SK-N-SH (cell line): ENCODE results near the gene BOD1. TPM values are rescaled to one million over a fixed set of nuclear protein-coding genes. Genes with fewer than 3 reads are reported as not detected.

ENCODE experiments used
- CTCF ChIA-PET: fragments of 300-600, 350-600 bp; formaldehyde crosslinking; extraction: SDS; loops from one replicate; lab custom pipeline; 2021; lab: Yijun Ruan, JAX
- POLR2A ChIA-PET: fragments of 350-600 bp; sonication (Branson Sonifier 250); formaldehyde crosslinking; extraction: SDS; loops from one replicate; lab custom pipeline; 2020; ENCODE audit warnings: antibody characterized with exemption, inconsistent platforms; lab: Yijun Ruan, JAX
- DNase-seq: peaks from one replicate; pipeline ENCODE4 v3.0.0; 2012
- H2AFZ ChIP-seq: fragments of 200-600 bp; sonication (generic); 2 replicates; pipeline ENCODE4 v1.8.1; 2016; ENCODE audit warnings: antibody characterized with exemption, mild to moderate bottlenecking, low read depth
- H3F3A ChIP-seq: fragments of 200-600 bp; sonication (generic); replicated peaks from 2 replicates; pipeline ENCODE3; 2016; ENCODE audit warnings: antibody characterized with exemption, mild to moderate bottlenecking; ENCODE audit not compliant: insufficient read depth
- H3K27ac ChIP-seq, 2 experiments: fragments of 200-500 bp in 1 of 2; fragments of 200-600 bp in 1 of 2; sonication (Bioruptor generic) in 1 of 2; sonication (generic), shearing (Covaris generic) in 1 of 2; 2 replicates each; pipeline versions ENCODE4 v1.5.1 to v1.6.1; 2014 to 2016; ENCODE audit warnings: low read depth in 2 of 2, inconsistent platforms in 1 of 2, low read length in 1 of 2, mild to moderate bottlenecking in 1 of 2, mixed read lengths in 1 of 2
- H3K27me3 ChIP-seq: fragments of 200-600 bp; sonication (generic), shearing (Covaris generic); 2 replicates; pipeline ENCODE4 v1.6.1; 2016; ENCODE audit warnings: mixed run types; ENCODE audit not compliant: insufficient read depth
- H3K36me3 ChIP-seq, 2 experiments: fragments of 200-500 bp in 1 of 2; fragments of 200-600 bp in 1 of 2; sonication (Bioruptor generic) in 1 of 2; sonication (generic) in 1 of 2; replicated peaks in 1 of 2; 2 replicates each; pipeline versions ENCODE3 to v1.5.1; 2014 to 2016; ENCODE audit warnings: low read length in 1 of 2, mild to moderate bottlenecking in 1 of 2; ENCODE audit not compliant: insufficient read depth in 2 of 2, control insufficient read depth in 1 of 2
- H3K4me1 ChIP-seq, 2 experiments: fragments of 200-500 bp in 1 of 2; fragments of 200-600 bp in 1 of 2; sonication (Bioruptor generic) in 1 of 2; sonication (generic), shearing (Covaris generic) in 1 of 2; 2 replicates each; pipeline versions ENCODE4 v1.5.1 to v1.6.1; 2014 to 2016; ENCODE audit warnings: low read depth in 1 of 2, low read length in 1 of 2, mixed run types in 1 of 2; ENCODE audit not compliant: insufficient read depth in 2 of 2, control insufficient read depth in 1 of 2
- H3K4me2 ChIP-seq: fragments of 200-600 bp; sonication (generic), shearing (Covaris generic); 2 replicates; pipeline ENCODE4 v1.6.1; 2017; ENCODE audit warnings: mixed run types
- H3K4me3 ChIP-seq, 2 experiments: fragments of 200-500 bp in 1 of 2; fragments of 200-600 bp in 1 of 2; sonication (Bioruptor generic) in 1 of 2; sonication (generic), shearing (Covaris generic) in 1 of 2; 2 replicates each; pipeline versions ENCODE4 v1.5.1 to v1.8.1; 2014 to 2016; ENCODE audit warnings: low read depth in 2 of 2, inconsistent platforms in 1 of 2, low read length in 1 of 2, mild to moderate bottlenecking in 1 of 2, mixed read lengths in 1 of 2, moderate library complexity in 1 of 2
- H3K79me2 ChIP-seq: fragments of 200-600 bp; sonication (generic); 2 replicates; pipeline ENCODE4 v1.8.1; 2017; ENCODE audit warnings: mild to moderate bottlenecking; ENCODE audit not compliant: insufficient read depth
- H3K9ac ChIP-seq: fragments of 200-600 bp; sonication (generic); 2 replicates; pipeline ENCODE4 v1.6.1; 2017; ENCODE audit warnings: mixed run types
- H3K9me2 ChIP-seq: fragments of 200-600 bp; sonication (generic); 2 replicates; pipeline ENCODE4 v1.6.1; 2017; ENCODE audit warnings: mixed run types
- H3K9me3 ChIP-seq: fragments of 200-600 bp; sonication (generic); 2 replicates; pipeline ENCODE4 v1.6.1; 2017; ENCODE audit warnings: mixed run types, mild to moderate bottlenecking, moderate library complexity
- H4K20me1 ChIP-seq: fragments of 200-600 bp; sonication (generic); 2 replicates; pipeline ENCODE4 v1.6.1; 2017; ENCODE audit warnings: mild to moderate bottlenecking, mixed run types; ENCODE audit not compliant: insufficient read depth
- CTCF ChIP-seq: fragments of 200-600 bp; sonication (generic); IDR thresholded peaks from 2 replicates; pipeline ENCODE4 v1.6.1; 2017; ENCODE audit warnings: antibody characterized with exemption, mild to moderate bottlenecking, moderate library complexity
- FOSL2 ChIP-seq: IDR thresholded peaks from 2 replicates; pipeline ENCODE4 v1.4.0; 2012; ENCODE audit warnings: low read depth, mild to moderate bottlenecking, moderate library complexity, borderline replicate concordance
- MEF2A ChIP-seq: IDR thresholded peaks from 2 replicates; pipeline ENCODE4 v1.4.0; 2012; ENCODE audit warnings: low read depth, borderline replicate concordance
- MXI1 ChIP-seq: IDR thresholded peaks from 2 replicates; pipeline ENCODE4 v1.6.1; 2012; ENCODE audit warnings: mild to moderate bottlenecking, low read depth, low read length, improper control_type of control experiment
- NRF1 ChIP-seq: IDR thresholded peaks from 2 replicates; pipeline ENCODE4 v1.6.1; 2012; ENCODE audit warnings: low read depth, mild to moderate bottlenecking, low read length
- POLR2AphosphoS5 ChIP-seq: IDR thresholded peaks from 2 replicates; pipeline ENCODE4 v1.6.1; 2012; ENCODE audit warnings: low read depth, low read length
- RAD21 ChIP-seq: IDR thresholded peaks from 2 replicates; pipeline ENCODE4 v1.6.1; 2012; ENCODE audit warnings: mild to moderate bottlenecking, low read length
- RXRA ChIP-seq: IDR thresholded peaks from 2 replicates; pipeline ENCODE4 v1.4.0; 2012; ENCODE audit warnings: low read depth, mild to moderate bottlenecking, borderline replicate concordance
- USF1 ChIP-seq: IDR thresholded peaks from 2 replicates; pipeline ENCODE4 v1.4.0; 2012; ENCODE audit warnings: low read depth, borderline replicate concordance
- USF2 ChIP-seq: fragments of 150-350 bp; IDR thresholded peaks from 2 replicates; pipeline ENCODE4 v1.6.1; 2017; ENCODE audit warnings: antibody characterized with exemption, low read length, low read depth, borderline replicate concordance
- YY1 ChIP-seq: IDR thresholded peaks from 2 replicates; pipeline ENCODE4 v1.4.0; 2012; ENCODE audit warnings: low read depth, mild to moderate bottlenecking
- WGBS: methylation state at CpG from one replicate; pipeline ENCODE4 v1.1.6; 2017; ENCODE audit warnings: low lambda C conversion rate; 5-methylcytosine and 5-hydroxymethylcytosine counted together
- polyA plus RNA-seq, 3 experiments: library from polyadenylated mRNA; depleted of rRNA; stranded (reverse); fragments of >200 nt; gene quantifications; 2 replicates each; pipeline ENCODE4 v1.2.3, GENCODE V29; 2012

Gene BOD1
- polyA plus RNA-seq, 1 of the 3 experiments (the other 2 are of a cell fraction), result 45.3 TPM

- H3K36me3 ChIP-seq, result no peaks in the 10 kb centered on the region
- TF ChIP-seq POLR2AphosphoS5 (no peak), RAD21 (no peak), USF2 (no peak), RXRA (no peak), FOSL2 (no peak), YY1 (no peak), NRF1 (no peak), MEF2A (no peak)
- DNase-seq, result no peak
- H3K9ac ChIP-seq, result no peak overlapping the region
- H3K4me2 ChIP-seq, result no peak overlapping the region
- no peak overlapping the region for H2AFZ ChIP-seq
- no peaks in the 10 kb centered on the region for H3F3A ChIP-seq
- POLR2A ChIA-PET, result no interaction called here
- H3K4me1 ChIP-seq, result no peaks in the 10 kb centered on the region; a peak in 1 of 4 replicates
- H3K9me2 ChIP-seq, result no peaks in the 10 kb centered on the region
- no peak overlapping the region; a peak in 1 of 4 replicates for H3K27ac ChIP-seq
- no peaks in the 10 kb centered on the region for H3K9me3 ChIP-seq
- no peaks in the 10 kb centered on the region for H3K27me3 ChIP-seq
- no peak overlapping the region for H3K4me3 ChIP-seq
- no peaks in the 10 kb centered on the region for H3K79me2 ChIP-seq
- CTCF ChIA-PET, result interaction anchor here (1.4 kb wide), 1 partner anchor 261 kb away, joined by 4 read pairs; no protein-coding TSS in a partner anchor
- 55% methylated on average over 6 of the region's 6 CpGs for WGBS
- H4K20me1 ChIP-seq, result no peaks in the 10 kb centered on the region
These were observed 47.7 kb upstream of the BOD1 start for GRCh38 chr5:173664154-173664526.

- TF ChIP-seq MXI1, result no peak
- TF ChIP-seq USF1, result no peak
- TF ChIP-seq CTCF, result no peak
- TF ChIP-seq MEF2A, result no peak
- no peak overlapping the region for H3K9ac ChIP-seq
- H3K4me3 ChIP-seq, result no peak overlapping the region
- H3F3A ChIP-seq, result no peaks in the 10 kb centered on the region
- no peak overlapping the region for H2AFZ ChIP-seq
- H3K27ac ChIP-seq, result no peak overlapping the region
- no peaks in the 10 kb centered on the region for H3K79me2 ChIP-seq
- H3K4me2 ChIP-seq, result no peak overlapping the region
- no peaks in the 10 kb centered on the region for H3K9me2 ChIP-seq
- POLR2A ChIA-PET, result no interaction called here
- no peaks in the 10 kb centered on the region for H3K36me3 ChIP-seq
- CTCF ChIA-PET, result interaction anchor here (1.4 kb wide), 1 partner anchor 262 kb away, joined by 4 read pairs; no protein-coding TSS in a partner anchor
- no peaks in the 10 kb centered on the region for H4K20me1 ChIP-seq
- WGBS, result 77% methylated on average over 11 of the region's 13 CpGs
- H3K4me1 ChIP-seq, result no peaks in the 10 kb centered on the region; a peak in 1 of 4 replicates
- H3K9me3 ChIP-seq, result no peaks in the 10 kb centered on the region
- H3K27me3 ChIP-seq, result no peaks in the 10 kb centered on the region
- no peak for DNase-seq
These were observed 47.1 kb upstream of the BOD1 start for GRCh38 chr5:173663352-173664153.
